Stimulated activated memory B cell treated with anti-CD40 and anti-IgM and Interleukin-4, amounts not matched to agents 10 μg/mL and 1 μg/mL and 100 μg/mL, for 72 hours (primary cell): Measurements from ENCODE around the gene TATDN2.

Experiments used
- ATAC-seq: fragments of 150-1000 bp; cut with Tn5 transposase; 2 replicates; pipeline ENCODE4 v1.10.0; 2021
- H3K27ac Mint-ChIP-seq: one replicate; pipeline ENCODE4 v1.8.0; 2022; ENCODE audit warnings: mild to moderate bottlenecking, mixed read lengths
- H3K27me3 Mint-ChIP-seq: one replicate; pipeline ENCODE4 v1.8.0; 2022; ENCODE audit warnings: mixed read lengths
- H3K36me3 Mint-ChIP-seq: one replicate; pipeline ENCODE4 v1.8.0; 2022; ENCODE audit warnings: mixed read lengths
- H3K4me1 Mint-ChIP-seq: one replicate; pipeline ENCODE4 v1.8.0; 2022; ENCODE audit warnings: mixed read lengths
- H3K4me3 Mint-ChIP-seq: one replicate; pipeline ENCODE4 v1.8.0; 2022; ENCODE audit warnings: mild to moderate bottlenecking, moderate library complexity, mixed read lengths
- H3K9me3 Mint-ChIP-seq: one replicate; pipeline ENCODE4 v1.8.0; 2022; ENCODE audit warnings: mixed read lengths

TATDN2 gene

GRCh38 chr3:10228248-10228950, 19.9 kb upstream of the TATDN2 start:
- Mint-ChIP-seq H3K36me3 (peaks cover 25% of the 10 kb centered on the region), H3K27ac (peak overlapping the region; percentile 64), H3K9me3 (peaks cover 3% of the 10 kb centered on the region), H3K27me3 (no peaks in the 10 kb centered on the region), H3K4me3 (no peak overlapping the region), H3K4me1 (peaks cover 50% of the 10 kb centered on the region)
- no peak for ATAC-seq

DNA sequence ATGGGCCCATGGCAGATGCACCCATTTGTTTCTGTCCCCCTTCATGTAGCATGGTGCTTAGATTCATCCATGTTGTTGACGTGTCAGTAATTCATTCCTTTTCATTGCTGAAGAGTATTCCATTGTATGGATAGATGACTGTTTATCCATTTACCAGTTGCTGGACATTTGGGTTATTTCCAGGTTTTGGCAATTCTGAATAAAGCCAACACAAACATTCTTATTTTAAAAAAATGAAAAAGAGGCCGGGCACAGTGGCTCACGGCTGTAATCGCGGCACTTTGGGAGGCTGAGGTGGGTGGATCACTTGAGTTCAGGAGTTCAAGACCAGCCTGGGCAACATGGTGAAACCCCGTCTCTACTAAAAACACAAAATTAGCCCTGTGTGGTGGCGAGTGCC, 18.7 kb upstream of the TATDN2 start:
- no peak overlapping the region for H3K4me3 Mint-ChIP-seq

DNA sequence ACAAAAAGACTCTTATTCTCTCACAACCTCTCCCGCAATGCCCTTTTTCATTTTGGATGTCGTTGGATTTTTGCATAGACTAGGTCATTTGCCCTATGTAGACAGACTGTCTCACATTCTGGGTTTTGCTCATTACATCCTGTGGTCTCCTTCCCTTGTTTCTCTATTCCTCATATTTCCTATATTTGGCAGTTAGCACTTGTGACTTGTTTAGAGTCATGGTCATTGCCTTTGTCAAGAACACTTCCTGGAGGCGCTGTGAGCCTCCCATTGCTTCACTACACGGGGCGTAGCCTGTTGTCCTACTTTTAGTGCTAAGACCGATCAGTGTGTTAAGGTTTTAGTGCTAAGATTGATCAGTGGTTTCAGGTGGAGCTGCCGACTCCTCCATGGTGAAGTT, 16.1 kb upstream of the TATDN2 start:
- peak; percentile 79 for ATAC-seq
- Mint-ChIP-seq H3K36me3 (peaks cover 43% of the 10 kb centered on the region), H3K27ac (peak overlapping the region; percentile 56), H3K4me1 (peaks cover 17% of the 10 kb centered on the region), H3K4me3 (peak overlapping the region; percentile 24), H3K9me3 (no peaks in the 10 kb centered on the region), H3K27me3 (no peaks in the 10 kb centered on the region)

More for the DNA sequence above, 18.7 kb upstream of the TATDN2 start:
- no peaks in the 10 kb centered on the region for H3K27me3 Mint-ChIP-seq
- H3K27ac Mint-ChIP-seq: no peak overlapping the region
- H3K9me3 Mint-ChIP-seq: peaks cover 2% of the 10 kb centered on the region
- H3K4me1 Mint-ChIP-seq: peaks cover 39% of the 10 kb centered on the region
- no peak for ATAC-seq
- H3K36me3 Mint-ChIP-seq: peaks cover 23% of the 10 kb centered on the region

GRCh38 chr3:10233988-10234387, 14.3 kb upstream of the TATDN2 start:
- Mint-ChIP-seq H3K36me3 (peaks cover 56% of the 10 kb centered on the region), H3K9me3 (no peaks in the 10 kb centered on the region), H3K27me3 (no peaks in the 10 kb centered on the region), H3K4me3 (no peak overlapping the region), H3K4me1 (peaks cover 9% of the 10 kb centered on the region), H3K27ac (no peak overlapping the region)
- ATAC-seq: no peak

- Mint-ChIP-seq H3K27me3 (no peaks in the 10 kb centered on the region), H3K9me3 (no peaks in the 10 kb centered on the region), H3K4me1 (peaks cover 9% of the 10 kb centered on the region), H3K27ac (no peak overlapping the region), H3K36me3 (peaks cover 58% of the 10 kb centered on the region), H3K4me3 (no peak overlapping the region)
- ATAC-seq: no peak
These were observed 13.6 kb upstream of the TATDN2 start for GRCh38 chr3:10234526-10235230.

GRCh38 chr3:10235551-10235950, 12.7 kb upstream of the TATDN2 start:
- no peak for ATAC-seq
- Mint-ChIP-seq H3K27ac (no peak overlapping the region), H3K36me3 (peaks cover 62% of the 10 kb centered on the region), H3K9me3 (no peaks in the 10 kb centered on the region), H3K4me1 (peaks cover 9% of the 10 kb centered on the region), H3K4me3 (no peak overlapping the region), H3K27me3 (no peaks in the 10 kb centered on the region)

DNA sequence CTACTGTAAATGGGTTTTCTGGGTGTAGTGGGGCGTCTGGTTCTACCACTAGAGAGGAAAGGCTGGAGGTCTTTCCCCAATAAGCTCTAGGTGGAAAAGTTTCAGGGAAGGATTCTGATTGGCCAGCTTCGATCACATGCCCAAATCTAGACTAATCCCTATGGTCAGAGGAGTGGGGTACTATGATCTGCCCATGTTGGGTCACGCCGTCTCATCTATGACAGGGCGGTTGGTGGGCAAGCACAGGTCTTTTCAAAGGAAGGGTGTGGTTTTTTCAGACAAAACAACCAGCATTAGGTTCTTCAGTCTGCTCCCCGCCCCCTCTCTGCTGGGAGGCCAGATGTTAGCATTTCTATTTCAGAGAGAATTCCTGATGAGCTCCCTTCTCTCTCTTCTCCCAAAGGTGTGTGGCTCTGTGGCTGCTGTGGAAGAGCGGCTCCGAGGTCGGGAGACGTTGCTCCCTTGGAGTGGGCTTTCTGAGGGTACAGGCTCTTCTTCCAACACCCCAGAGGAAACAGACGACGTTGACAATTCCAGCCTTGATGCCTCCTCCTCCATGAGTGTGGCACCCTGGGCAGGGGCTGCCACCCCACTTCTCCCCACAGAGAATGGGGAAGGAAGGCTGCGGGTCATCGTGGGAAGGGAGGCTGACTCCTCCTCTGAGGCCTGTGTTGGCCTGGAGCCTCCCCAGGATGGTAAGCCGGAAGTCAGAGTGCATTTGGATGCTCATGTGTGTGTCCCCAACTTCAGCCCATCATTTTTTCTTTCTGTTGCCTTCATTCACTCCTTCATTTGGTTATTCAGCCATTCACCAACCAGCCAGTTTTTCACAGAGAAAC, 9.7 kb upstream of the TATDN2 start:
- no peak overlapping the region for H3K4me3 Mint-ChIP-seq
- H3K9me3 Mint-ChIP-seq: no peaks in the 10 kb centered on the region
- peak overlapping the region; percentile 30 for H3K27ac Mint-ChIP-seq
- H3K4me1 Mint-ChIP-seq: peaks cover 13% of the 10 kb centered on the region
- H3K36me3 Mint-ChIP-seq: peaks cover 70% of the 10 kb centered on the region
- ATAC-seq: no peak
- H3K27me3 Mint-ChIP-seq: no peaks in the 10 kb centered on the region

- Mint-ChIP-seq H3K4me3 (no peak overlapping the region), H3K4me1 (peaks cover 13% of the 10 kb centered on the region), H3K9me3 (peaks cover 11% of the 10 kb centered on the region), H3K36me3 (peaks cover 81% of the 10 kb centered on the region), H3K27ac (no peak overlapping the region), H3K27me3 (no peaks in the 10 kb centered on the region)
- ATAC-seq: no peak
These were observed 7.5 kb upstream of the TATDN2 start for GRCh38 chr3:10240799-10241198.

GRCh38 chr3:10242182-10243065, 5.8 kb upstream of the TATDN2 start:
- peaks cover 13% of the 10 kb centered on the region for H3K9me3 Mint-ChIP-seq
- H3K36me3 Mint-ChIP-seq: peaks cover 71% of the 10 kb centered on the region
- H3K27ac Mint-ChIP-seq: peak overlapping the region; percentile 82
- ATAC-seq: peak; percentile 84
- no peak overlapping the region for H3K4me3 Mint-ChIP-seq
- peaks cover 14% of the 10 kb centered on the region for H3K4me1 Mint-ChIP-seq
- H3K27me3 Mint-ChIP-seq: no peaks in the 10 kb centered on the region

DNA sequence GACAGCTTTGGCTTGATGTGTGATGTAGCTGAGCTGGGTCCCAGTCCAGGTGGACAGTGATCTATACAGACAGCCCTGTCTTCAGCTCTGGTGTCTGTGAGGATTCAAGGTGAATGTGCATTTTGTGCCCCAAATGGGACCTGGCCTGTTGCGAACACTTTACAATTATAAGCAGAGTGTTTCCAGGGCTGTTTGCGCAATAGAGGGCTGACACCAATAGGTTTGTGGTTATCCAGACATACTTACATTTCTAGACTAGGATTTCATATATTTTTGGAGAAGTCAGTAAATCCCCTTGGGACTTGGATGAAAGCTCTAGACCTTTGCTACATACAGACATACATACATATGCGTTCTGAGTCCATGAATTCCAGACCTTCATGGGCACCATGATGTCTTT, 4.2 kb upstream of the TATDN2 start:
- Mint-ChIP-seq H3K27ac (no peak overlapping the region), H3K4me3 (no peak overlapping the region), H3K4me1 (peaks cover 26% of the 10 kb centered on the region), H3K27me3 (no peaks in the 10 kb centered on the region), H3K36me3 (peaks cover 55% of the 10 kb centered on the region), H3K9me3 (peaks cover 13% of the 10 kb centered on the region)
- ATAC-seq: no peak

DNA sequence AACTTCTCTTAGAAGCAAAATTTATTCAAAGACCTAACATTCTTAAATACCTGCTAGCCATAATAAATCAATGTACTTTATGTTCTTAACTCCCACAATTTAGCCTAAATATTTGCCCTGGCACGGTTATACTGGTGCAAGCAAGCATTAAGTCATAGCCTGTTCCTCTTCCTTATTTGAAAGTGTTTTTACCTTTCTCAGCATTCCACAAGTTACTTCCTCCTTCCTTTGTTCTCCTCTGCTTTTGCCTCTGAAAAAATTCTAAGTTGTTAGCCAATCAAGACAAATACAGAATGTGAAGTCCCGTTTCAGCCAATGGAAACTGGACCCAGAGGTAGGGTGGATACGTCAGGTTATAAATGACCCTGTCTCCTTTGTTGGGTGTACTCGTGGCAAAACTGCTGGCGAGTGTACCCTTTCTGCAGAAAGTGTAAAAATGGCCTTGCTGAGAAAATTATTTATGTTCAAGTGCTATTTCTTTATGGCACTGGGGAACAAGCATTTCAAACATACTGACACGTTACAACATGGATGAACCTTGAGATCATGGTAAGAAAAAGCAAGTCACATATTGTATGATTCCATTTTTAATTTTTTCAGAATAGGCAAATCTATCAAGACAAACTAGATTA, 3.1 kb upstream of the TATDN2 start:
- H3K4me1 Mint-ChIP-seq: peaks cover 38% of the 10 kb centered on the region
- peaks cover 55% of the 10 kb centered on the region for H3K36me3 Mint-ChIP-seq
- H3K4me3 Mint-ChIP-seq: no peak overlapping the region
- H3K27me3 Mint-ChIP-seq: no peaks in the 10 kb centered on the region
- peaks cover 13% of the 10 kb centered on the region for H3K9me3 Mint-ChIP-seq
- no peak for ATAC-seq
- no peak overlapping the region for H3K27ac Mint-ChIP-seq

DNA sequence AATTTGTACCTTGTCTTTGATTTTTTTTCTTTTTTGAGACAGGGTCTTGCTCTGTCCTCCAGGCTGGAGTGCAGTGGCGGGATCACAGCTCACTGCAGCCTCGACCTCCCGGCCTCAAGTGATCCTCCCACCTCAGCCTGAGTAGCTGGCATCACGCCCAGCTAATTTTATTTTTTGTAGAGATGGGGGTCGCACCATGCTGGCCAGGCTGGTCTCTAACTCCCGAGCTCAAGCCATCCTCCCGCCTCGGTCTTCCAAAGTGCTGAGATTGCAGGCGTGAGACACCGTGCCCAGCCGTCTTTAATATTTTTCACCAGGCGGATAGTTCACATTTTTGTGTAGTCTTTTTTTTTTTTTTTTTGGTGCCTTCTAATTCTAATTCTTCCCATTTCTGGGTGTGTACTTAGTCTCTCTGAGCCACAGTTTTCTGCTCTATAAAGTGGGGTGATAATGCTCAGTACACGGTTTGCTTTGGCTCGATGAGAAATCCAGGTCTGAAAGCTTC, 528 bp upstream of the TATDN2 start:
- Mint-ChIP-seq H3K4me3 (peak overlapping the region; percentile 97), H3K36me3 (peaks cover 64% of the 10 kb centered on the region), H3K27ac (peak overlapping the region; percentile 82), H3K9me3 (peaks cover 13% of the 10 kb centered on the region), H3K27me3 (no peaks in the 10 kb centered on the region), H3K4me1 (peaks cover 46% of the 10 kb centered on the region)
- ATAC-seq: no peak

DNA sequence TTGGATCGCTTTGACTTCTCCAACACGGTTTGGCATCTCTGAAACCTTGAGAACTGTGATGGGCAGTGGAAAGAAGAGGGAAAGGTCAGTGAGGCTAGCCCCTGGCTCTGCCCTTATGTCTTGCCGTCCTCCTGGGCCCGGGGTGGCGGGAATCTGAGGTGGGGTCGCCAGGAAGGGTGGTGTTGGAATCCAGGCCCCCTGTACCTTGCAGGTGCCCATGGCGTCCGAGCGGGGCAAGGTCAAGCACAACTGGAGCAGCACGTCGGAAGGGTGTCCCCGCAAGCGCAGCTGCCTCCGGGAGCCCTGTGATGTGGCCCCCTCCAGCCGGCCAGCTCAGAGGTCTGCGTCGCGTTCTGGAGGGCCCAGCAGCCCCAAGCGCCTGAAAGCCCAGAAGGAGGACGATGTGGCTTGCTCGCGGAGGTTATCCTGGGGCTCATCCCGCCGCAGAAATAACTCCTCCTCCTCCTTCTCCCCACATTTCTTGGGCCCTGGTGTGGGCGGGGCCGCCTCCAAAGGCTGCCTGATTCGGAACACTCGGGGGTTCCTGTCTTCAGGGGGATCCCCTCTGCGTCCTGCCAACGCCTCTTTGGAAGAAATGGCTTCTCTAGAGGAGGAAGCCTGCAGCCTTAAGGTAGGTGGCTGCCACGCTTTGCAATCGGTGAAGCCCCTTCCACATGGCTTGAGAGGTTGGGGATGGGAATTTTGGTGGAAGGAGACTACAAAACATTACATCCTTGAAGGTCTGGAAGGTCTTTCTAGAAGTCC, 907 bp downstream of the TATDN2 start:
- no peaks in the 10 kb centered on the region for H3K27me3 Mint-ChIP-seq
- peak overlapping the region; percentile 82 for H3K27ac Mint-ChIP-seq
- peaks cover 63% of the 10 kb centered on the region for H3K36me3 Mint-ChIP-seq
- peaks cover 11% of the 10 kb centered on the region for H3K9me3 Mint-ChIP-seq
- peak overlapping the region; percentile 97 for H3K4me3 Mint-ChIP-seq
- ATAC-seq: no peak
- H3K4me1 Mint-ChIP-seq: peaks cover 57% of the 10 kb centered on the region
